SU-DHL-6 (cell line): ENCODE data around the gene ST8SIA5.

Experiments used
- EZH2phosphoT487 ChIP-seq: fragments of 200-600 bp; sonication (generic), shearing (Covaris generic); conservative IDR thresholded peaks from 2 replicates; pipeline ENCODE4 v1.6.1; 2018; ENCODE audit warnings: mild to moderate bottlenecking, antibody characterized with exemption, low read length, moderate library complexity, mixed read lengths
- TF ChIP-seq, protein P1 (sequence below): fragments of 200-600 bp; sonication (generic); IDR thresholded peaks from one replicate; pipeline ENCODE4 v1.5.1; 2017; ENCODE audit warnings: antibody characterized with exemption, mild to moderate bottlenecking, low read length, moderate library complexity; ENCODE audit not compliant: insufficient read depth, poor library complexity, severe bottlenecking

DNA sequence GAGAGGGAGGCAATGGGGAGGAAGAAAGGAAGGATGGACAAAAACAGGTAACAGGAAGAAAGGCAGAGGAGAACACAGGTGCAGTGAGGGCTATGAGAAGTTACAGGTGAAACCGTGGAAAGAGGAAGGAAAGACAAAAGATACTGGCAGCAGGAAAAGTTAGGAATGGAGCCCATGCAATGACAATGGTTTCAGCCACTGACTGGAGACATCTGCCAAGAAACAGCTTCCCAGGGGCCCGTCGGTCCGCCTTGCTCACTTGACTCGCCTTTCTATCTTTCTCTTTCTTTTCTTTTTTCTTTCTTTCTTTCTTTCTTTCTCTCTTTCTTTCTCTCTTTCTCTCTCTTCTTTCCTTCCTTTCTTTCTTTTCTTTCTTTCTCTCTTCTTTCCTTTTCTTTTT is 37.5 kb downstream of the ST8SIA5 start:
- TF ChIP-seq, protein P1, sequence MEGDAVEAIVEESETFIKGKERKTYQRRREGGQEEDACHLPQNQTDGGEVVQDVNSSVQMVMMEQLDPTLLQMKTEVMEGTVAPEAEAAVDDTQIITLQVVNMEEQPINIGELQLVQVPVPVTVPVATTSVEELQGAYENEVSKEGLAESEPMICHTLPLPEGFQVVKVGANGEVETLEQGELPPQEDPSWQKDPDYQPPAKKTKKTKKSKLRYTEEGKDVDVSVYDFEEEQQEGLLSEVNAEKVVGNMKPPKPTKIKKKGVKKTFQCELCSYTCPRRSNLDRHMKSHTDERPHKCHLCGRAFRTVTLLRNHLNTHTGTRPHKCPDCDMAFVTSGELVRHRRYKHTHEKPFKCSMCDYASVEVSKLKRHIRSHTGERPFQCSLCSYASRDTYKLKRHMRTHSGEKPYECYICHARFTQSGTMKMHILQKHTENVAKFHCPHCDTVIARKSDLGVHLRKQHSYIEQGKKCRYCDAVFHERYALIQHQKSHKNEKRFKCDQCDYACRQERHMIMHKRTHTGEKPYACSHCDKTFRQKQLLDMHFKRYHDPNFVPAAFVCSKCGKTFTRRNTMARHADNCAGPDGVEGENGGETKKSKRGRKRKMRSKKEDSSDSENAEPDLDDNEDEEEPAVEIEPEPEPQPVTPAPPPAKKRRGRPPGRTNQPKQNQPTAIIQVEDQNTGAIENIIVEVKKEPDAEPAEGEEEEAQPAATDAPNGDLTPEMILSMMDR = no peak
- no peak for TF ChIP-seq EZH2phosphoT487
